Transverse colon (tissue), 3 donors: ENCODE data around the gene GPR31.
"Not testable (repeated sequence)": the region's sequence is repeated elsewhere in the genome, so short reads cannot be mapped to it uniquely, and the experiment has no call there.

Experiments
- POLR2A ChIP-seq: fragments of 450-650 bp; IDR thresholded peaks from one replicate; pipeline ENCODE4 v1.6.1; 2016; ENCODE audit warnings: antibody characterized with exemption, mild to moderate bottlenecking, moderate library complexity
- POLR2AphosphoS5 ChIP-seq, 3 donors: sonication (generic); formaldehyde crosslinking; IDR thresholded peaks; one replicate each; pipeline ENCODE4 v1.6.1; 2016; ENCODE audit warnings: antibody characterized with exemption in 3 of 3

DNA sequence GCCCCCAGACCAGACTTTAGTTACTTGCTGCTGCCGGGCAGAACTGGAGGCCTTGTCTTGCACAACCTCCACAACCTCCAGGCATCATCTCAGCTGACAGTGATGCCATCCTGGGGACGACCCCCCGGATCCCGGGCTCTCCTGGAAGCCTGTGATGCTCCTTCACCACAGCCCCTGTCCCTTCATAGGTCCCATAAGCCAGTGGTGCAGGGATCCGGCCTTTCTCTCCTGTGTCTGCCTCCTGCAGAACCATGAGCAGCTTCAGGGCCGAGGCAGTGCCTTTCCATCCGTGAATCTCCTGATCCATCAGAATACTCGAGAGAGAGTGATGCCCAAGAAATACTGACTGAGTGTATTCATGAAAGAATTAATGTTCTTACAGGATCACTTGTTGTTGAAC lies 22.3 kb upstream of the GPR31 start:
- not testable (repeated sequence) for TF ChIP-seq POLR2AphosphoS5 (IDR thresholded peaks at IDR 0.05); POLR2A
